ENCODE data around the gene LDLRAP1. TPM values are rescaled to one million over a fixed set of nuclear protein-coding genes. Genes with fewer than 3 reads are reported as not detected.
"Not testable (repeated sequence)": the region's sequence is repeated elsewhere in the genome, so short reads cannot be mapped to it uniquely, and the experiment has no call there.

Gene LDLRAP1
- total RNA-seq, 1 experiment from 2014 or later, result 16.3 TPM

DNA sequence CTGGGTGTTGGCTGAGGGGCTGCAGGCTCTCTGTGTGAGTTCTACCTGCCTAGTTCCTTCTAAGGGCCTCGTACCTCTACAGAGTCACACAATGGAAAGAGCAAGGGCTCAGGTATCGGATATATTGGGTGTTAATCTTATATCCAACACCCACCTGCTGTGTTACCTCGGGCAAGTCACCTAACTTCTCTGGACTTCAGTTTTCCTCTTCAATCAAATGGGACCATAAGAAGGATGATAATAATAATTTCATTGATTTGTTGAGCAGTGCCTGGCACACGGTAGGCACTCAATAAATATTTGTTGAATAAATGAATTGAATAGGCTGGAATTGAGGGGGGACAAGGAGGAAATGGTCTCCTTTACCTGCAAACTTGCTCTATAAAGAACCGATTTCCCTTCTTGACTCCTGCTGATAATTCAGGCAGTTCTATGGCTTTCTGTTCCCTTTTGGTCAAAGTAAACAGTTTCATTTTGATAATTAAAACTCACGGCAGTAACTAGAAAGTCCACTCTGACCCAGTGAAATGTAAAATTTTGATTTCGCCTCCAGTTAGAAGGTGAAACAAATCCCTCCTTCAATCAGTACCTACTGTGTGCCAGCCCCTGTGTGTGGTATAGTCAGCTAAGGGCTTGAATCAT is 56.7 kb downstream of the LDLRAP1 start:
- H3K27ac Mint-ChIP-seq, result no peak overlapping the region
- ATAC-seq (no peak), DNase-seq (ENCODE audit: low spot score) (no peak)
- H3K36me3 Mint-ChIP-seq, result peaks cover 7% of the 10 kb centered on the region; the same call in 1 of the 2 replicates
- H3K4me3 Mint-ChIP-seq, result no peak overlapping the region
- POLR2A ChIA-PET, result interaction anchor here (0.7 kb wide), 1 partner anchor 163 kb away, joined by 3 read pairs; no protein-coding TSS in a partner anchor
- no peak for TF ChIP-seq MXD4 (CRISPR knock-in tag; IDR thresholded peaks at IDR 0.05; ENCODE audit: borderline replicate concordance)
- no peak for TF ChIP-seq ZNF263 (CRISPR knock-in tag; IDR thresholded peaks at IDR 0.05; ENCODE audit: low read depth)
- no peak for TF ChIP-seq USF2 (CRISPR knock-in tag; IDR thresholded peaks at IDR 0.05)
- TF ChIP-seq GTF2I (CRISPR knock-in tag; conservative IDR thresholded peaks at IDR 0.05), result no peak
- TF ChIP-seq ZNF121 (CRISPR knock-in tag; IDR thresholded peaks at IDR 0.05), result no peak
- no peak for TF ChIP-seq TP53 (CRISPR knock-in tag; IDR thresholded peaks at IDR 0.05)
- no peak for TF ChIP-seq E2F5 (CRISPR knock-in tag; IDR thresholded peaks at IDR 0.05)
- no peak for TF ChIP-seq ELF4 (CRISPR knock-in tag; IDR thresholded peaks at IDR 0.05; ENCODE audit: low read depth)
- TF ChIP-seq, protein P1, sequence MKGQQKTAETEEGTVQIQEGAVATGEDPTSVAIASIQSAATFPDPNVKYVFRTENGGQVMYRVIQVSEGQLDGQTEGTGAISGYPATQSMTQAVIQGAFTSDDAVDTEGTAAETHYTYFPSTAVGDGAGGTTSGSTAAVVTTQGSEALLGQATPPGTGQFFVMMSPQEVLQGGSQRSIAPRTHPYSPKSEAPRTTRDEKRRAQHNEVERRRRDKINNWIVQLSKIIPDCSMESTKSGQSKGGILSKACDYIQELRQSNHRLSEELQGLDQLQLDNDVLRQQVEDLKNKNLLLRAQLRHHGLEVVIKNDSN (CRISPR knock-in tag; IDR thresholded peaks at IDR 0.05), result no peak
- no peak for TF ChIP-seq NR1H2 (CRISPR knock-in tag; IDR thresholded peaks at IDR 0.05)
- TF ChIP-seq E2F1 (CRISPR knock-in tag; IDR thresholded peaks at IDR 0.05), result no peak
- TF ChIP-seq ZMAT4 (CRISPR knock-in tag; IDR thresholded peaks at IDR 0.05), result no peak
- H3K27me3 Mint-ChIP-seq (ENCODE audit: low read depth), result peaks cover 9% of the 10 kb centered on the region
- CTCF ChIA-PET, result interaction anchor here (1.2 to 2.2 kb wide), 3 partner anchors 8 to 27 kb away, joined by 3 to 11 read pairs (median 7); no protein-coding TSS in a partner anchor
- H3K9me3 Mint-ChIP-seq, result peaks cover 14% of the 10 kb centered on the region
- H3K4me1 Mint-ChIP-seq, result no peaks in the 10 kb centered on the region; the same call in 1 of the 2 replicates

GRCh38 chr1:25600971-25601699 is 57.7 kb downstream of the LDLRAP1 start:
- DNase-seq (ENCODE audit: low spot score); ATAC-seq; H3K4me3 Mint-ChIP-seq; H3K27ac Mint-ChIP-seq; H3K4me1 Mint-ChIP-seq; CTCF ChIA-PET; POLR2A ChIA-PET; H3K36me3 Mint-ChIP-seq: not testable (repeated sequence)
- H3K9me3 Mint-ChIP-seq, result peaks cover 14% of the 10 kb centered on the region
- H3K27me3 Mint-ChIP-seq (ENCODE audit: low read depth), result peaks cover 13% of the 10 kb centered on the region

- CTCF ChIA-PET; H3K4me3 Mint-ChIP-seq; POLR2A ChIA-PET; H3K9me3 Mint-ChIP-seq; H3K36me3 Mint-ChIP-seq; DNase-seq (ENCODE audit: low spot score); H3K27ac Mint-ChIP-seq; H3K4me1 Mint-ChIP-seq; ATAC-seq: not testable (repeated sequence)
- peaks cover 13% of the 10 kb centered on the region for H3K27me3 Mint-ChIP-seq (ENCODE audit: low read depth)
Measured at GRCh38 chr1:25603779-25604538, 60.6 kb downstream of the LDLRAP1 start.

Measured in WTC11 (cell line).